Liver (tissue), 9 donors: ENCODE measurements around the gene ZSCAN30. TPM values are rescaled to one million over a fixed set of nuclear protein-coding genes. Genes with fewer than 3 reads are reported as not detected.

Experiments
- DNase-seq: peaks from one replicate; pipeline ENCODE4 v3.0.0-alpha.2; 2017; ENCODE audit warnings: low spot score
- H3K27ac ChIP-seq, 2 donors: one replicate each; pipeline ENCODE4 v1.7.0; 2013; ENCODE audit warnings: inconsistent platforms in 2 of 2, low read length in 2 of 2, control low read depth in 1 of 2, low read depth in 1 of 2, mild to moderate bottlenecking in 1 of 2
- H3K27me3 ChIP-seq, 4 donors: one replicate each; pipeline versions ENCODE4 v1.6.1 to v1.7.0; 2013; ENCODE audit warnings: low read length in 3 of 4, inconsistent platforms in 1 of 4, mild to moderate bottlenecking in 1 of 4, moderate library complexity in 1 of 4; ENCODE audit not compliant: control insufficient read depth in 4 of 4, insufficient read depth in 4 of 4
- H3K36me3 ChIP-seq, 4 donors: one replicate each; pipeline versions ENCODE4 v1.6.1 to v1.7.0; 2013; ENCODE audit warnings: low read length in 3 of 4, mild to moderate bottlenecking in 3 of 4, low read depth in 1 of 4, moderate library complexity in 1 of 4; ENCODE audit not compliant: control insufficient read depth in 4 of 4, insufficient read depth in 3 of 4
- H3K4me1 ChIP-seq, 4 donors: one replicate each; pipeline versions ENCODE4 v1.6.1 to v1.7.0; 2013; ENCODE audit warnings: low read length in 3 of 4, mild to moderate bottlenecking in 3 of 4, moderate library complexity in 1 of 4; ENCODE audit not compliant: control insufficient read depth in 4 of 4, insufficient read depth in 4 of 4
- H3K4me3 ChIP-seq, 3 donors: one replicate each; pipeline versions ENCODE4 v1.6.1 to v1.7.0; 2013; ENCODE audit warnings: low read length in 3 of 3, control low read depth in 1 of 3, low read depth in 1 of 3, mild to moderate bottlenecking in 1 of 3
- H3K9ac ChIP-seq, 2 donors: one replicate each; pipeline ENCODE4 v1.7.0; 2013; ENCODE audit warnings: low read length in 2 of 2, mild to moderate bottlenecking in 2 of 2, moderate library complexity in 2 of 2, control low read depth in 1 of 2, low read depth in 1 of 2
- H3K9me3 ChIP-seq, 4 donors: one replicate each; pipeline versions ENCODE4 v1.6.1 to v1.7.0; 2013; ENCODE audit warnings: low read length in 3 of 4; ENCODE audit not compliant: control insufficient read depth in 4 of 4
- FOXA1 ChIP-seq: IDR thresholded peaks from 2 replicates; pipeline ENCODE4 v1.6.1; 2016; ENCODE audit warnings: antibody characterized with exemption
- FOXA2 ChIP-seq: IDR thresholded peaks from 2 replicates; pipeline ENCODE4 v1.6.1; 2016; ENCODE audit warnings: antibody characterized with exemption
- GABPA ChIP-seq, 2 donors: IDR thresholded peaks in 1 of 2; conservative IDR thresholded peaks in 1 of 2; 2 replicates each; pipeline ENCODE4 v1.6.1; 2016; ENCODE audit warnings: antibody characterized with exemption in 2 of 2, mild to moderate bottlenecking in 1 of 2, moderate library complexity in 1 of 2
- HNF4A ChIP-seq, 2 donors: conservative IDR thresholded peaks; 2 replicates each; pipeline ENCODE4 v1.6.1; 2016; ENCODE audit warnings: antibody characterized with exemption in 2 of 2, mild to moderate bottlenecking in 2 of 2
- JUND ChIP-seq, 2 donors: IDR thresholded peaks; 2 replicates each; pipeline ENCODE4 v1.6.1; 2016; ENCODE audit warnings: antibody characterized with exemption in 2 of 2
- RXRA ChIP-seq, 2 donors: IDR thresholded peaks; 2 replicates each; pipeline ENCODE4 v1.6.1; 2017 to 2018; ENCODE audit warnings: antibody characterized with exemption in 2 of 2, mild to moderate bottlenecking in 1 of 2
- SP1 ChIP-seq: IDR thresholded peaks from 2 replicates; pipeline ENCODE4 v1.6.1; 2018; ENCODE audit warnings: antibody characterized with exemption, mild to moderate bottlenecking
- TAF1 ChIP-seq: conservative IDR thresholded peaks from 2 replicates; pipeline ENCODE4 v1.6.1; 2016; ENCODE audit warnings: antibody characterized with exemption, mild to moderate bottlenecking
- YY1 ChIP-seq: IDR thresholded peaks from 2 replicates; pipeline ENCODE4 v1.6.1; 2016; ENCODE audit warnings: antibody characterized with exemption, mild to moderate bottlenecking
- WGBS: extraction: QIAGEN DNeasy Blood & Tissue Kit; methylation state at CpG from one replicate; pipeline ENCODE4 v1.1.7; 2013; 5-methylcytosine and 5-hydroxymethylcytosine counted together
- polyA plus RNA-seq, 2 donors: library from polyadenylated mRNA; stranded (reverse) in 1 of 2; unstranded in 1 of 2; fragments of 200-250 nt in 1 of 2; fragments of >200 nt in 1 of 2; fragmentation: Nextera tagmentation in 1 of 2; extraction: Ambion mirVana in 1 of 2; gene quantifications; one replicate each; pipeline versions ENCODE4 v1.2.1 to v1.2.3, GENCODE V29; 2013 to 2015
- total RNA-seq, 2 donors: library from RNA; depleted of rRNA; stranded (reverse); fragments of >200 nt; gene quantifications; one replicate each; pipeline ENCODE4 v1.2.3, GENCODE V29; 2014
- TF ChIP-seq, protein P1 (sequence below): fragments of 150-350 bp; IDR thresholded peaks from 2 replicates; pipeline ENCODE4 v1.5.1; 2017; ENCODE audit warnings: improper control_type of control experiment, low read depth, low read length; ENCODE audit not compliant: missing input control
- TF ChIP-seq, protein P2 (sequence below): IDR thresholded peaks from 2 replicates; pipeline ENCODE4 v1.6.1; 2016; ENCODE audit warnings: antibody characterized with exemption
- TF ChIP-seq, protein P3 (sequence below): IDR thresholded peaks from 2 replicates; pipeline ENCODE4 v1.6.1; 2016; ENCODE audit warnings: antibody characterized with exemption
- TF ChIP-seq, protein P4 (sequence below): IDR thresholded peaks from 2 replicates; pipeline ENCODE4 v1.6.1; 2016; ENCODE audit warnings: antibody characterized with exemption, mild to moderate bottlenecking
- donor health status: healthy.
- donor health status: healthy.
- donor health status: healthy.
- donor health status: healthy.
- donor health status: healthy.

Gene ZSCAN30
- total and polyA plus RNA-seq, 4 donors = 2.3 to 10.4 (median 5.6) TPM

DNA sequence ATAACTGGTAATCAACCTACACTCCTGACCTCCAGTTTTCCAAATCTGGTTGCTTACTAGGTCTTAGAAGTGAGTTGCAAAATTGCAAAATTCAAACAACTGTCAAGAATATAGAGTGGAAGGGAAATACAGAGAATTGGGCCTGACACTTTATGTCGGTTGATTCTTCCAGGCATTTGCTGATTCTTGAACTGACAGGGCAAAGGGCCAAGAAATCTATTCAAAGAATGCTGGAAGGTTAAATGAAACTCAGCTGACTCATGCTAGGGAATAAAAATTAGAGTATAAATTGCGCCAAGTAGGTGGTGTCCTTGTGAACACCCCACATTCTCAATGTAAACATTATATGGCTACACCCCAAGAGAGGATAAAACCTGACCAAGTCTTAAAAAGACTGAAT lies 21.5 kb upstream of the ZSCAN30 start:
- DNase-seq = no peak
- H3K4me1 ChIP-seq = no peaks in the 10 kb centered on the region
- WGBS = 86% methylated on average over 2 of the region's 2 CpGs
- H3K36me3 ChIP-seq = peaks cover 3 to 13% (median 12%) of the 10 kb centered on the region in 4 donors
- no peak overlapping the region for H3K4me3 ChIP-seq
- H3K27ac ChIP-seq = no peak overlapping the region
- H3K9ac ChIP-seq = no peak overlapping the region
- no peak for TF ChIP-seq HNF4A (conservative IDR thresholded peaks at IDR 0.05)
- TF ChIP-seq SP1 = no peak
- H3K9me3 ChIP-seq = peaks cover 23 to 55% (median 41%) of the 10 kb centered on the region in 4 donors
- no peaks in the 10 kb centered on the region for H3K27me3 ChIP-seq

DNA sequence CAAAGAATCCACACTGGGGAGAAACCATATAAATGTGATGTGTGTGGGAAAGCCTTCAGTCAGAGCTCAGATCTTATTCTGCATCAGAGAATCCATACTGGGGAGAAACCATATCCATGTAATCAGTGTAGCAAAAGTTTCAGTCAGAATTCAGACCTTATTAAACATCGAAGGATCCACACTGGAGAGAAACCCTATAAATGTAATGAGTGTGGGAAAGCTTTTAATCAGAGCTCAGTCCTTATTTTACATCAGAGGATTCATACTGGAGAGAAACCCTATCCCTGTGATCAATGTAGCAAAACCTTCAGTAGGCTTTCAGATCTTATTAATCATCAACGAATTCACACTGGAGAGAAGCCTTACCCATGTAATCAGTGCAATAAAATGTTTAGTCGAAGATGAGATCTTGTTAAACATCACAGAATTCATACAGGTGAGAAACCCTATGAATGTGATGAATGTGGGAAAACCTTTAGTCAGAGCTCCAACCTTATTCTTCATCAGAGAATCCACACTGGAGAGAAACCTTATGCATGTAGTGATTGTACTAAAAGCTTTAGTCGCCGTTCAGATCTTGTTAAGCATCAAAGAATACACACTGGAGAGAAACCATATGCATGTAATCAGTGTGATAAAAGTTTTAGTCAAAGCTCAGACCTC lies 16.7 kb upstream of the ZSCAN30 start:
- no peak overlapping the region for H3K27ac ChIP-seq
- DNase-seq = no peak
- peak overlapping the region in 2 of 3 donors; percentile 59 to 60 for H3K4me3 ChIP-seq
- no peaks in the 10 kb centered on the region for H3K4me1 ChIP-seq
- H3K27me3 ChIP-seq = no peaks in the 10 kb centered on the region
- H3K9me3 ChIP-seq = peaks cover 49 to 75% (median 63%) of the 10 kb centered on the region in 4 donors
- WGBS = 99% methylated on average over 5 of the region's 5 CpGs
- TF ChIP-seq, protein P1, sequence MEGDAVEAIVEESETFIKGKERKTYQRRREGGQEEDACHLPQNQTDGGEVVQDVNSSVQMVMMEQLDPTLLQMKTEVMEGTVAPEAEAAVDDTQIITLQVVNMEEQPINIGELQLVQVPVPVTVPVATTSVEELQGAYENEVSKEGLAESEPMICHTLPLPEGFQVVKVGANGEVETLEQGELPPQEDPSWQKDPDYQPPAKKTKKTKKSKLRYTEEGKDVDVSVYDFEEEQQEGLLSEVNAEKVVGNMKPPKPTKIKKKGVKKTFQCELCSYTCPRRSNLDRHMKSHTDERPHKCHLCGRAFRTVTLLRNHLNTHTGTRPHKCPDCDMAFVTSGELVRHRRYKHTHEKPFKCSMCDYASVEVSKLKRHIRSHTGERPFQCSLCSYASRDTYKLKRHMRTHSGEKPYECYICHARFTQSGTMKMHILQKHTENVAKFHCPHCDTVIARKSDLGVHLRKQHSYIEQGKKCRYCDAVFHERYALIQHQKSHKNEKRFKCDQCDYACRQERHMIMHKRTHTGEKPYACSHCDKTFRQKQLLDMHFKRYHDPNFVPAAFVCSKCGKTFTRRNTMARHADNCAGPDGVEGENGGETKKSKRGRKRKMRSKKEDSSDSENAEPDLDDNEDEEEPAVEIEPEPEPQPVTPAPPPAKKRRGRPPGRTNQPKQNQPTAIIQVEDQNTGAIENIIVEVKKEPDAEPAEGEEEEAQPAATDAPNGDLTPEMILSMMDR = no peak
- TF ChIP-seq SP1 (no peak), GABPA (IDR thresholded peaks at IDR 0.05 in 1 of 2, conservative IDR thresholded peaks at IDR 0.05 in 1 of 2) (no peak), JUND (IDR thresholded peaks at IDR 0.05) (no peak), FOXA2 (no peak), RXRA (IDR thresholded peaks at IDR 0.05) (no peak), YY1 (no peak), TAF1 (no peak), FOXA1 (no peak)
- TF ChIP-seq, protein P2, sequence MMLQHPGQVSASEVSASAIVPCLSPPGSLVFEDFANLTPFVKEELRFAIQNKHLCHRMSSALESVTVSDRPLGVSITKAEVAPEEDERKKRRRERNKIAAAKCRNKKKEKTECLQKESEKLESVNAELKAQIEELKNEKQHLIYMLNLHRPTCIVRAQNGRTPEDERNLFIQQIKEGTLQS = no peak
- TF ChIP-seq, protein P3, sequence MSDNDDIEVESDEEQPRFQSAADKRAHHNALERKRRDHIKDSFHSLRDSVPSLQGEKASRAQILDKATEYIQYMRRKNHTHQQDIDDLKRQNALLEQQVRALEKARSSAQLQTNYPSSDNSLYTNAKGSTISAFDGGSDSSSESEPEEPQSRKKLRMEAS = no peak
- TF ChIP-seq, protein P4, sequence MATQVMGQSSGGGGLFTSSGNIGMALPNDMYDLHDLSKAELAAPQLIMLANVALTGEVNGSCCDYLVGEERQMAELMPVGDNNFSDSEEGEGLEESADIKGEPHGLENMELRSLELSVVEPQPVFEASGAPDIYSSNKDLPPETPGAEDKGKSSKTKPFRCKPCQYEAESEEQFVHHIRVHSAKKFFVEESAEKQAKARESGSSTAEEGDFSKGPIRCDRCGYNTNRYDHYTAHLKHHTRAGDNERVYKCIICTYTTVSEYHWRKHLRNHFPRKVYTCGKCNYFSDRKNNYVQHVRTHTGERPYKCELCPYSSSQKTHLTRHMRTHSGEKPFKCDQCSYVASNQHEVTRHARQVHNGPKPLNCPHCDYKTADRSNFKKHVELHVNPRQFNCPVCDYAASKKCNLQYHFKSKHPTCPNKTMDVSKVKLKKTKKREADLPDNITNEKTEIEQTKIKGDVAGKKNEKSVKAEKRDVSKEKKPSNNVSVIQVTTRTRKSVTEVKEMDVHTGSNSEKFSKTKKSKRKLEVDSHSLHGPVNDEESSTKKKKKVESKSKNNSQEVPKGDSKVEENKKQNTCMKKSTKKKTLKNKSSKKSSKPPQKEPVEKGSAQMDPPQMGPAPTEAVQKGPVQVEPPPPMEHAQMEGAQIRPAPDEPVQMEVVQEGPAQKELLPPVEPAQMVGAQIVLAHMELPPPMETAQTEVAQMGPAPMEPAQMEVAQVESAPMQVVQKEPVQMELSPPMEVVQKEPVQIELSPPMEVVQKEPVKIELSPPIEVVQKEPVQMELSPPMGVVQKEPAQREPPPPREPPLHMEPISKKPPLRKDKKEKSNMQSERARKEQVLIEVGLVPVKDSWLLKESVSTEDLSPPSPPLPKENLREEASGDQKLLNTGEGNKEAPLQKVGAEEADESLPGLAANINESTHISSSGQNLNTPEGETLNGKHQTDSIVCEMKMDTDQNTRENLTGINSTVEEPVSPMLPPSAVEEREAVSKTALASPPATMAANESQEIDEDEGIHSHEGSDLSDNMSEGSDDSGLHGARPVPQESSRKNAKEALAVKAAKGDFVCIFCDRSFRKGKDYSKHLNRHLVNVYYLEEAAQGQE = no peak
- H3K9ac ChIP-seq = no peak overlapping the region
- peaks cover 8 to 47% (median 36%) of the 10 kb centered on the region in 4 donors for H3K36me3 ChIP-seq
